HEK293 (cell line): Measurements from ENCODE around the gene CCT8L2.
"Not testable (repeated sequence)": the region's sequence is repeated elsewhere in the genome, so short reads cannot be mapped to it uniquely, and the experiment has no call there.

ENCODE experiments used
- KLF7 ChIP-seq: fragments of 450-650 bp; formaldehyde crosslinking; IDR thresholded peaks from 2 replicates; pipeline ENCODE4 v1.5.1; 2016; ENCODE audit warnings: missing biosample characterization, missing genetic modification characterization, borderline replicate concordance
- MYNN ChIP-seq: fragments of 450-650 bp; formaldehyde crosslinking; IDR thresholded peaks from 2 replicates; pipeline ENCODE4 v1.5.1; 2016; ENCODE audit warnings: missing biosample characterization, missing genetic modification characterization, borderline replicate concordance
- SP2 ChIP-seq: fragments of 450-650 bp; formaldehyde crosslinking; IDR thresholded peaks from 2 replicates; pipeline ENCODE4 v1.5.1; 2016; ENCODE audit warnings: missing biosample characterization, missing genetic modification characterization
- TCF7L2 ChIP-seq: IDR thresholded peaks from 2 replicates; pipeline ENCODE4 v1.6.1; 2011; ENCODE audit warnings: low read depth, mild to moderate bottlenecking, inconsistent platforms, low read length, moderate library complexity, borderline replicate concordance
- ZNF132 ChIP-seq: fragments of 450-650 bp; formaldehyde crosslinking; IDR thresholded peaks from 2 replicates; pipeline ENCODE4 v1.5.1; 2017; ENCODE audit warnings: missing biosample characterization, missing genetic modification characterization, borderline replicate concordance
- ZNF274 ChIP-seq, 2 experiments: fragments of 200-500 bp in 1 of 2; fragments of 450-650 bp in 1 of 2; sonication (Bioruptor generic) in 1 of 2; formaldehyde crosslinking in 1 of 2; IDR thresholded peaks; 2 replicates each; pipeline versions ENCODE4 v1.5.1 to v1.6.1; 2014 to 2016; ENCODE audit warnings: borderline replicate concordance in 1 of 2, inconsistent platforms in 1 of 2, low read length in 1 of 2, missing biosample characterization in 1 of 2, missing genetic modification characterization in 1 of 2
- ZNF426 ChIP-seq: fragments of 450-650 bp; formaldehyde crosslinking; IDR thresholded peaks from 2 replicates; pipeline ENCODE4 v1.5.1; 2017; ENCODE audit warnings: missing biosample characterization, missing genetic modification characterization, mild to moderate bottlenecking, inconsistent platforms, moderate library complexity
- ZNF558 ChIP-seq: fragments of 450-650 bp; formaldehyde crosslinking; IDR thresholded peaks from 2 replicates; pipeline ENCODE4 v1.5.1; 2016; ENCODE audit warnings: missing biosample characterization, missing genetic modification characterization
- ZNF830 ChIP-seq: fragments of 450-650 bp; IDR thresholded peaks from 2 replicates; pipeline ENCODE4 v1.5.0; 2018; ENCODE audit warnings: missing biosample characterization, missing genetic modification characterization, low read depth, mild to moderate bottlenecking, moderate library complexity
- ZSCAN23 ChIP-seq: fragments of 450-650 bp; formaldehyde crosslinking; IDR thresholded peaks from 2 replicates; pipeline ENCODE4 v1.5.1; 2016; ENCODE audit warnings: missing biosample characterization, missing genetic modification characterization
- TF ChIP-seq, protein P1 (sequence below): fragments of 450-650 bp; formaldehyde crosslinking; IDR thresholded peaks from 2 replicates; pipeline ENCODE4 v1.5.1; 2016; ENCODE audit warnings: missing biosample characterization, missing genetic modification characterization
- TF ChIP-seq, protein P2 (sequence below): fragments of 450-650 bp; formaldehyde crosslinking; IDR thresholded peaks from 2 replicates; pipeline ENCODE4 v1.5.1; 2017; ENCODE audit warnings: missing biosample characterization, missing genetic modification characterization

- TF ChIP-seq, protein P1, sequence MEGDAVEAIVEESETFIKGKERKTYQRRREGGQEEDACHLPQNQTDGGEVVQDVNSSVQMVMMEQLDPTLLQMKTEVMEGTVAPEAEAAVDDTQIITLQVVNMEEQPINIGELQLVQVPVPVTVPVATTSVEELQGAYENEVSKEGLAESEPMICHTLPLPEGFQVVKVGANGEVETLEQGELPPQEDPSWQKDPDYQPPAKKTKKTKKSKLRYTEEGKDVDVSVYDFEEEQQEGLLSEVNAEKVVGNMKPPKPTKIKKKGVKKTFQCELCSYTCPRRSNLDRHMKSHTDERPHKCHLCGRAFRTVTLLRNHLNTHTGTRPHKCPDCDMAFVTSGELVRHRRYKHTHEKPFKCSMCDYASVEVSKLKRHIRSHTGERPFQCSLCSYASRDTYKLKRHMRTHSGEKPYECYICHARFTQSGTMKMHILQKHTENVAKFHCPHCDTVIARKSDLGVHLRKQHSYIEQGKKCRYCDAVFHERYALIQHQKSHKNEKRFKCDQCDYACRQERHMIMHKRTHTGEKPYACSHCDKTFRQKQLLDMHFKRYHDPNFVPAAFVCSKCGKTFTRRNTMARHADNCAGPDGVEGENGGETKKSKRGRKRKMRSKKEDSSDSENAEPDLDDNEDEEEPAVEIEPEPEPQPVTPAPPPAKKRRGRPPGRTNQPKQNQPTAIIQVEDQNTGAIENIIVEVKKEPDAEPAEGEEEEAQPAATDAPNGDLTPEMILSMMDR (tag by site-specific recombination), result not testable (repeated sequence)
- TF ChIP-seq MYNN (tag by site-specific recombination); ZNF132; ZNF274 (IDR thresholded peaks at IDR 0.05; ENCODE audit: low read length); ZNF274 (tag by site-specific recombination; IDR thresholded peaks at IDR 0.05; ENCODE audit: borderline replicate concordance); TCF7L2; ZNF830 (tag by site-specific recombination); ZSCAN23 (tag by site-specific recombination); ZNF426 (tag by site-specific recombination); ZNF558 (tag by site-specific recombination); SP2 (tag by site-specific recombination); KLF7: not testable (repeated sequence)
- TF ChIP-seq, protein P2, sequence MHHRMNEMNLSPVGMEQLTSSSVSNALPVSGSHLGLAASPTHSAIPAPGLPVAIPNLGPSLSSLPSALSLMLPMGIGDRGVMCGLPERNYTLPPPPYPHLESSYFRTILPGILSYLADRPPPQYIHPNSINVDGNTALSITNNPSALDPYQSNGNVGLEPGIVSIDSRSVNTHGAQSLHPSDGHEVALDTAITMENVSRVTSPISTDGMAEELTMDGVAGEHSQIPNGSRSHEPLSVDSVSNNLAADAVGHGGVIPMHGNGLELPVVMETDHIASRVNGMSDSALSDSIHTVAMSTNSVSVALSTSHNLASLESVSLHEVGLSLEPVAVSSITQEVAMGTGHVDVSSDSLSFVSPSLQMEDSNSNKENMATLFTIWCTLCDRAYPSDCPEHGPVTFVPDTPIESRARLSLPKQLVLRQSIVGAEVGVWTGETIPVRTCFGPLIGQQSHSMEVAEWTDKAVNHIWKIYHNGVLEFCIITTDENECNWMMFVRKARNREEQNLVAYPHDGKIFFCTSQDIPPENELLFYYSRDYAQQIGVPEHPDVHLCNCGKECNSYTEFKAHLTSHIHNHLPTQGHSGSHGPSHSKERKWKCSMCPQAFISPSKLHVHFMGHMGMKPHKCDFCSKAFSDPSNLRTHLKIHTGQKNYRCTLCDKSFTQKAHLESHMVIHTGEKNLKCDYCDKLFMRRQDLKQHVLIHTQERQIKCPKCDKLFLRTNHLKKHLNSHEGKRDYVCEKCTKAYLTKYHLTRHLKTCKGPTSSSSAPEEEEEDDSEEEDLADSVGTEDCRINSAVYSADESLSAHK (tag by site-specific recombination), result not testable (repeated sequence)
Measured at GRCh38 chr22:16564837-16565584, 27.6 kb downstream of the CCT8L2 start.
